Progenitor cell of endocrine pancreas (in vitro differentiated cells): Measurements from ENCODE around the gene GPR171. TPM values are rescaled to one million over a fixed set of nuclear protein-coding genes. Genes with fewer than 3 reads are reported as not detected.

ENCODE experiments used
- DNase-seq: peaks from one replicate; pipeline ENCODE4 v3.0.0; 2021; ENCODE audit warnings: low spot score; ENCODE audit not compliant: unreplicated experiment
- H3K27ac Mint-ChIP-seq: 2 replicates; pipeline ENCODE4 v1.8.0; 2021; ENCODE audit warnings: mild to moderate bottlenecking, moderate library complexity, mixed read lengths
- H3K27me3 Mint-ChIP-seq: 2 replicates; pipeline ENCODE4 v1.8.0; 2021; ENCODE audit warnings: mixed read lengths
- H3K36me3 Mint-ChIP-seq: 2 replicates; pipeline ENCODE4 v1.8.0; 2022; ENCODE audit warnings: mixed read lengths; ENCODE audit not compliant: insufficient read depth
- H3K4me1 Mint-ChIP-seq: 2 replicates; pipeline ENCODE4 v1.8.0; 2021; ENCODE audit warnings: low read depth, mixed read lengths
- H3K4me3 Mint-ChIP-seq: 2 replicates; pipeline ENCODE4 v1.8.0; 2021; ENCODE audit warnings: low read depth, mild to moderate bottlenecking, moderate library complexity, mixed read lengths
- H3K9me3 Mint-ChIP-seq: 2 replicates; pipeline ENCODE4 v1.8.0; 2021; ENCODE audit warnings: low read depth, mixed read lengths
- total RNA-seq: library from RNA; stranded (reverse); gene quantifications from 2 replicates; pipeline ENCODE4 v1.2.1, GENCODE V29; 2021
- TF ChIP-seq, protein P1 (sequence below): fragments of 200-600 bp; sonication (generic); IDR thresholded peaks from one replicate; pipeline ENCODE4 v1.5.0; 2021; ENCODE audit warnings: antibody characterized with exemption, mild to moderate bottlenecking; ENCODE audit not compliant: unreplicated experiment

GPR171 gene
- total RNA-seq, 1 donor from 2014 or later, result not detected

DNA sequence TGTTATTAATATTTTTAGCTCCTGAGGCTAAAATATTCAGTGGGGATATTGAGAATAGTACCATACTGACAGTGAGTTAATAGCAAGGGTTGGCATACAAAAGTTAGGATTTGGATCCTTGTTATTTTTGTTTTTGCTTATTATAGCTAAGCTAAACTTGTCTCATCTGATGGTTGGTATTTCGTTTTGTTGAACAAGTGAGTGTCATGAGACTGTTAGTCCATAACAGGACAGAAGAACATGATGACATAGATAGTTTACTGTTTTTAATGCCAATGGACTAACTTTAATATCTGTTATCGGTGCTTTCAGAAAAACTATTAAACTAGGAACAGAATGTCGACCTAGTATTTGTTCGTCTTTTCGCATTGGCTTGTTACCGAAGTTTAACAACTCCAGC, 48.5 kb downstream of the GPR171 start:
- H3K9me3 Mint-ChIP-seq, result no peaks in the 10 kb centered on the region
- peaks cover 9% of the 10 kb centered on the region for H3K4me1 Mint-ChIP-seq
- no peak overlapping the region for H3K4me3 Mint-ChIP-seq
- DNase-seq, result no peak
- no peaks in the 10 kb centered on the region for H3K27me3 Mint-ChIP-seq
- peaks cover 3% of the 10 kb centered on the region for H3K36me3 Mint-ChIP-seq
- H3K27ac Mint-ChIP-seq, result no peak overlapping the region
- TF ChIP-seq, protein P1, sequence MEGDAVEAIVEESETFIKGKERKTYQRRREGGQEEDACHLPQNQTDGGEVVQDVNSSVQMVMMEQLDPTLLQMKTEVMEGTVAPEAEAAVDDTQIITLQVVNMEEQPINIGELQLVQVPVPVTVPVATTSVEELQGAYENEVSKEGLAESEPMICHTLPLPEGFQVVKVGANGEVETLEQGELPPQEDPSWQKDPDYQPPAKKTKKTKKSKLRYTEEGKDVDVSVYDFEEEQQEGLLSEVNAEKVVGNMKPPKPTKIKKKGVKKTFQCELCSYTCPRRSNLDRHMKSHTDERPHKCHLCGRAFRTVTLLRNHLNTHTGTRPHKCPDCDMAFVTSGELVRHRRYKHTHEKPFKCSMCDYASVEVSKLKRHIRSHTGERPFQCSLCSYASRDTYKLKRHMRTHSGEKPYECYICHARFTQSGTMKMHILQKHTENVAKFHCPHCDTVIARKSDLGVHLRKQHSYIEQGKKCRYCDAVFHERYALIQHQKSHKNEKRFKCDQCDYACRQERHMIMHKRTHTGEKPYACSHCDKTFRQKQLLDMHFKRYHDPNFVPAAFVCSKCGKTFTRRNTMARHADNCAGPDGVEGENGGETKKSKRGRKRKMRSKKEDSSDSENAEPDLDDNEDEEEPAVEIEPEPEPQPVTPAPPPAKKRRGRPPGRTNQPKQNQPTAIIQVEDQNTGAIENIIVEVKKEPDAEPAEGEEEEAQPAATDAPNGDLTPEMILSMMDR, result no peak

DNA sequence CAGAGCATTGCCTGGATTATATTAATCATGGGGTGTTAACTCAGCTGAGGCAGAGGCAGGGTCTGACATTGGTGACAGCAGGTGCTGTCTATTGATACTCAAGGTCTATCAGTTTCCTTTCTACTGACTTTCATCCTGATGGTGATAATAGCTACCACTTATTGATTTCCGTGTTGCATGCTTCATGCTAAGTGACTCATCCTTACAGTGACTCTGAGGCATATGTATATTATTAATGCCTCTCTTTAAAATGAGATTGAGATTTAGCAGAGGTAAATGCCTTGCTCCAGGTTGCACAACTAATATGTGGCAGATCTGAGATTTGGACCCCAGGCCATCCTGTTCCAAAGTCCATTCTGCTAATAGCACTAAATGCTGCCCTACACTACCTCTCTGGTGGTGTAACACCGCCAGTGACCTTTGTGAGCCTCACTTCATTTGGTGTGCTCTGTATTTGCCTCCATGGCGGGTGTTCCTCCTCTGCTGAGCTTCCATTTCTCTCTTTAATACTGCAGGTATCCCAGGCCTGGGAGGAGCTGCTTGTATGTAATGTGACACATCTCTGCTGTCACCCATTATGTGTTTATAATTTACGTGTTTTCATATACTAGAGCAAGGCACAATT, 50.4 kb downstream of the GPR171 start:
- Mint-ChIP-seq H3K4me1 (peaks cover 9% of the 10 kb centered on the region), H3K9me3 (no peaks in the 10 kb centered on the region), H3K27ac (no peak overlapping the region), H3K27me3 (no peaks in the 10 kb centered on the region), H3K4me3 (no peak overlapping the region), H3K36me3 (peaks cover 1% of the 10 kb centered on the region)
- DNase-seq, result no peak
- TF ChIP-seq, protein P1, result no peak

Other genes starting within 250 kb of the GPR171 start
- gene CLRN1, start 230.5 kb downstream of the GPR171 start, total RNA-seq, result not detected in 2 replicates
- gene MED12L, start 117.6 kb downstream of the GPR171 start, total RNA-seq, result 8.9 and 10.8 TPM in 2 replicates
- gene P2RY14, start 75.3 kb upstream of the GPR171 start, total RNA-seq, result not detected in 2 replicates
- 0.18 TPM in 1 of 2 replicates, not detected in the other for gene GPR87, start 113.6 kb upstream of the GPR171 start, total RNA-seq
- not detected in 2 replicates for gene P2RY13, start 126.3 kb upstream of the GPR171 start, total RNA-seq
- not detected in 2 replicates for gene P2RY12, start 181.5 kb upstream of the GPR171 start, total RNA-seq